Activated T-helper 9 cell treated with anti-CD3 and anti-CD28 coated beads, Interleukin-2, amount 50 U/mL, for 16 hours (primary cell): ENCODE data around the gene CAT.
A peak's percentile ranks its signal among the peaks of the same experiment; 100 is the strongest.

ENCODE experiments used
- DNase-seq: peaks from one replicate; pipeline ENCODE4 v3.0.0-alpha.2; 2020; ENCODE audit warnings: low read depth

CAT gene

GRCh38 chr11:34459507-34460162, 20.9 kb downstream of the CAT start:
- no peak for DNase-seq

- no peak for DNase-seq
Measured at GRCh38 chr11:34460278-34460677, 21.5 kb downstream of the CAT start.

- no peak for DNase-seq
Measured at GRCh38 chr11:34461215-34461614, 22.5 kb downstream of the CAT start.

- DNase-seq, result no peak
Measured at GRCh38 chr11:34464591-34465051, 25.9 kb downstream of the CAT start.

GRCh38 chr11:34466802-34467488, 28.2 kb downstream of the CAT start:
- DNase-seq, result no peak

- DNase-seq, result no peak
Measured at GRCh38 chr11:34468209-34468841, 29.6 kb downstream of the CAT start.

GRCh38 chr11:34473603-34474169, 35.0 kb downstream of the CAT start:
- no peak for DNase-seq

- no peak for DNase-seq
Measured at GRCh38 chr11:34475656-34476055, 36.9 kb downstream of the CAT start.

- DNase-seq, result no peak
Measured at GRCh38 chr11:34476849-34477248, 38.1 kb downstream of the CAT start.

- no peak for DNase-seq
Measured at GRCh38 chr11:34478845-34479663, 40.3 kb downstream of the CAT start.

GRCh38 chr11:34480314-34480713, 41.6 kb downstream of the CAT start:
- DNase-seq, result no peak

GRCh38 chr11:34481307-34481706, 42.6 kb downstream of the CAT start:
- no peak for DNase-seq

GRCh38 chr11:34483106-34483874, 44.6 kb downstream of the CAT start:
- no peak for DNase-seq

- DNase-seq, result no peak
Measured at GRCh38 chr11:34487430-34487829, 48.7 kb downstream of the CAT start.

- no peak for DNase-seq
Measured at GRCh38 chr11:34488855-34489557, 50.3 kb downstream of the CAT start.

- DNase-seq, result no peak
Measured at GRCh38 chr11:34490304-34490703, 51.6 kb downstream of the CAT start.

- peak; percentile 13 for DNase-seq
Measured at GRCh38 chr11:34492806-34493414, 54.2 kb downstream of the CAT start.

GRCh38 chr11:34493468-34493867, 54.7 kb downstream of the CAT start:
- no peak for DNase-seq

GRCh38 chr11:34493926-34494595, 55.3 kb downstream of the CAT start:
- DNase-seq, result no peak
